ENCODE results near the gene WIPF3.

WIPF3 gene

DNA sequence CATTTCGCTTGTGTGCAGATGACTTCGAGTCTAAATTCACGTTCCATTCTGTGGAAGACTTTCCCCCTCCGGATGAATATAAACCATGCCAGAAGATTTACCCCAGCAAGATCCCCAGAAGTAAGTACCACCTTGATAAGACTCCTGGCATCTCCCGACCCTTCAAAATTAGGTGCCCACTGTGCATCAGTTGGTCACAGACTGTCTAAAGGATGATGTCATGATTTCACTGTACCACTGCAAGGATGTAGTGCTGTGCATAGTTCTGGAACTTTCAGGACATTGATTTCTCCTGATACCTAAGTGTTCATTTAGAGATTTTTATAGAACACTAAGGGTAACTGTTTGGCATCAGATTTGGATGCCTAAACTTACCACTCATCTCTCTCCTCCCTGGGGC, 83.0 kb downstream of the WIPF3 start:
- no peak for TF ChIP-seq GATA3 (IDR thresholded peaks at IDR 0.05; ENCODE audit: low read depth, low read length)
- no peak for TF ChIP-seq GATA2 (IDR thresholded peaks at IDR 0.05; ENCODE audit: low read depth, low read length)

GRCh38 chr7:29890251-29890650, 83.9 kb downstream of the WIPF3 start:
- TF ChIP-seq GATA2 (IDR thresholded peaks at IDR 0.05; ENCODE audit: low read depth, low read length), result peak; percentile 78
- no peak for TF ChIP-seq GATA3 (IDR thresholded peaks at IDR 0.05; ENCODE audit: low read depth, low read length)

- TF ChIP-seq GATA3 (IDR thresholded peaks at IDR 0.05; ENCODE audit: low read depth, low read length), result no peak
- TF ChIP-seq GATA2 (IDR thresholded peaks at IDR 0.05; ENCODE audit: low read depth, low read length), result no peak
Observed at GRCh38 chr7:29891766-29892165, 85.5 kb downstream of the WIPF3 start.

DNA sequence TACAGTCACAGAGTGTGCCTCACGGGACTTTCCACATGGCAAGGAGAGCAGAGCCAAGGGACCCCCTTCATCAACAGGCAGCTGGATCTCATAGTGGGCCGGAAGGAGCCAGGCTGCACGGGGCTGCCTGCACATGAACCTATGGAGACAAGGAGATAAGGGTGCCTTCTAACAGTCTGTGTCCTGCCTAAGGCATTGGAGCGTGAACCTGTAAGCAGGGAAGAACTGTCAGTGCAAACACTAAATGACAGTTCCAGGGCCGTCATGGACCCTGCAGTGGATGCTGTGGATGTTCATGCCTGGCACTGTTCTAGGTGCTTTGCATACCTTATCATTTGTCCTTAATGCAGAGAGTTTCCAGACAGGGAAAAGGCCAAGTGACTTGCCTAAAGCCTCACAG, 85.9 kb downstream of the WIPF3 start:
- TF ChIP-seq GATA2 (IDR thresholded peaks at IDR 0.05; ENCODE audit: low read depth, low read length) (no peak), GATA3 (IDR thresholded peaks at IDR 0.05; ENCODE audit: low read depth, low read length) (no peak)

GRCh38 chr7:29893351-29893965, 87.2 kb downstream of the WIPF3 start:
- TF ChIP-seq GATA3 (IDR thresholded peaks at IDR 0.05; ENCODE audit: low read depth, low read length), result no peak
- TF ChIP-seq GATA2 (IDR thresholded peaks at IDR 0.05; ENCODE audit: low read depth, low read length), result no peak

DNA sequence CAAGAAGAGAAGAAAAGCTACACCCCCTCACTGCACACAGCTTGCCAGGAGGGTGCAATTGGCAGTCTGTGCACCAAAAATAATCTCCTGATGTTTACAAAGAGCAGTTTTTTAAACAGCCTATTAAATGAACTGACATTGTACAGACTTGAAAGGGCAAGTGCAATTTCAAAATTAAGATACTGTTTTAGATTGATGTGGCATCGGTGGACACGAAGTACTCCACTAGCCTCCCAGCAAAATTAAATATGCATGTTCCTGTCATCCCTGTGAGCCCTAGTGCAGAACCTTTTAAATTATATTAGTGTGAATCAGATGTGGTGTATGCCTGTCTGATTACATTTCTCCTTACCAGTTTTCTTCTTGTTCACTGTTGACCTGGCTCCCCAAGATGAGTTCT, 87.9 kb downstream of the WIPF3 start:
- TF ChIP-seq GATA2 (IDR thresholded peaks at IDR 0.05; ENCODE audit: low read depth, low read length), result peak; percentile 68
- TF ChIP-seq GATA3 (IDR thresholded peaks at IDR 0.05; ENCODE audit: low read depth, low read length), result no peak

DNA sequence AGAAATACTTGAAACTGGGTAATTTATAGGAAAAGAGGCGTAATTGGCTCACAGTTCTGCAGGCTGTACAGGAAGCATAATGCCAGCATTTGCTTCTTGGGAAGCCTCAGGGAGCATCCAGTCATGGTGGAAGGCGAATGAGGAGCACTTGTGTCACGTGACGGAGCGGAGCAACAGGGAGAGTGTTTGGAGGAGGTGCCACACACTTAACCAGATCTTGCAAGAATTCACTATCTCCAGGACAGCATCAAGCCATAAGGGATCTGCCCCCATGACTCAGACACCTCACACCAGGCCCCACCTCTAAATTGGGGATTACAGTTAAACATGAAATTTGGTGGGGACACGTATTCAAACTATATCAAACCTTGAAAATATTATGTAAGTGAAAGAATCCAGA, 89.3 kb downstream of the WIPF3 start:
- TF ChIP-seq GATA3 (IDR thresholded peaks at IDR 0.05; ENCODE audit: low read depth, low read length), result no peak
- no peak for TF ChIP-seq GATA2 (IDR thresholded peaks at IDR 0.05; ENCODE audit: low read depth, low read length)

- TF ChIP-seq GATA3 (IDR thresholded peaks at IDR 0.05; ENCODE audit: low read depth, low read length), result no peak
- no peak for TF ChIP-seq GATA2 (IDR thresholded peaks at IDR 0.05; ENCODE audit: low read depth, low read length)
Observed at GRCh38 chr7:29896685-29897411, 90.5 kb downstream of the WIPF3 start.

GRCh38 chr7:29898301-29898700, 92.0 kb downstream of the WIPF3 start:
- TF ChIP-seq GATA2 (IDR thresholded peaks at IDR 0.05; ENCODE audit: low read depth, low read length) (no peak), GATA3 (IDR thresholded peaks at IDR 0.05; ENCODE audit: low read depth, low read length) (no peak)

DNA sequence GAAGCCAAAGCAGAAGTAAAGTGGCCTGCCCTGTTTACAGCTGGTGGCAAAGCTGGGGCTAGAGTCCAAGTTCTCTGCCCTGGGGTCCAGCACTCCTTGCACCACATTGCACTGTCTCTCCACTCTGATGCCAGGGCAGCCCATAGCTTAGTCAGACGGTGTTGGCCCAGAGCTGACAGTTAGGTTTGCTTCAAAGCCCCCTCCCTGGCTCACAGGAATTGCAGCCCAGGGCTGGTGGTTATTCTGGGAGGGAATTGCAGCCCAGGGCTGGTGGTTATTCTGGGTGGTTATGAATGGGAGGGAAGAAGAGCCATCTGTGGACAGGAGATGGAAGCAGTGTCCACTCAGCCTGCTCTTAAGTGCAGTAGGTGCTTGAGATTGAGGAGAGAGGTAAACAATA, 94.4 kb downstream of the WIPF3 start:
- no peak for TF ChIP-seq GATA3 (IDR thresholded peaks at IDR 0.05; ENCODE audit: low read depth, low read length)
- TF ChIP-seq GATA2 (IDR thresholded peaks at IDR 0.05; ENCODE audit: low read depth, low read length), result no peak

DNA sequence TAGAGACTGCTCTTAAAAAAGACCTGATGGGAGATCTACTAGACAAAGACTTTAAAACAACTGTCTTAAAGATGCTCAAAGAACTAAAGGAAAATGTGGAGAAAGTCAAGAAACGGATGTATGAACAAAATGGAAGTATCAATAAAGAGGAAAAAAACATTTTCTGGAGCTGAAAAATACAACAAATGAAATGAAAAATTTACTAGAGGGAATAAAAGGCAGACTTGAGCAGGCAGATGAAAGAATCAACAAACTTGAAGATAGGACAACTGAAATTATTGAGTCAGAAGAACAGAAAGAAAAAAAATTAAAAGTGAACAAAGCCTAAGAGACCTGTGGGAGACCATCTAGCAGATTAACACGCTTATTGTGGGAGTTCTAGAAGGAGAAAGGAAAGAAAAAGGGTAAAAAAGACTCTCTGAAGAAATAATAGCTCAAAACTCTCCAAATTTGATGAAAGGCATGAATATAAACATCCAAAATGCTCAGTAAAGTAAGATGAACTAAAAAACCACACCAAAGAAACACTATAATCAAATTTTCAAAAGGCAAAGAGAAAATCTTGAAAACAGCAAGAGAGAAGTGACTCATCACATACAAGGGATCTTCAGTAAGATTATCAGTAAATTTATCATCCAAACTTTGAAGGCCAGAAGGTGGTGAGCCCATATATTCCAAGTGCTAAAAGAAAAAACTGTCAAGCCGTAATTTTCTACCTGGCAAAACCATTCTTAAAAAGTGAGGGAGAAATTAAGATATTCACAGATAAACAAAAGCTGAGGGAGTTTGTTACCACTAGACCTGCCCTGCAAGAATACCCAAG, 100.1 kb downstream of the WIPF3 start:
- TF ChIP-seq GATA2 (IDR thresholded peaks at IDR 0.05; ENCODE audit: low read depth, low read length), result no peak
- TF ChIP-seq GATA3 (IDR thresholded peaks at IDR 0.05; ENCODE audit: low read depth, low read length), result no peak

- no peak for TF ChIP-seq GATA2 (IDR thresholded peaks at IDR 0.05; ENCODE audit: low read depth, low read length)
- no peak for TF ChIP-seq GATA3 (IDR thresholded peaks at IDR 0.05; ENCODE audit: low read depth, low read length)
Observed at GRCh38 chr7:29914180-29914579, 107.9 kb downstream of the WIPF3 start.

DNA sequence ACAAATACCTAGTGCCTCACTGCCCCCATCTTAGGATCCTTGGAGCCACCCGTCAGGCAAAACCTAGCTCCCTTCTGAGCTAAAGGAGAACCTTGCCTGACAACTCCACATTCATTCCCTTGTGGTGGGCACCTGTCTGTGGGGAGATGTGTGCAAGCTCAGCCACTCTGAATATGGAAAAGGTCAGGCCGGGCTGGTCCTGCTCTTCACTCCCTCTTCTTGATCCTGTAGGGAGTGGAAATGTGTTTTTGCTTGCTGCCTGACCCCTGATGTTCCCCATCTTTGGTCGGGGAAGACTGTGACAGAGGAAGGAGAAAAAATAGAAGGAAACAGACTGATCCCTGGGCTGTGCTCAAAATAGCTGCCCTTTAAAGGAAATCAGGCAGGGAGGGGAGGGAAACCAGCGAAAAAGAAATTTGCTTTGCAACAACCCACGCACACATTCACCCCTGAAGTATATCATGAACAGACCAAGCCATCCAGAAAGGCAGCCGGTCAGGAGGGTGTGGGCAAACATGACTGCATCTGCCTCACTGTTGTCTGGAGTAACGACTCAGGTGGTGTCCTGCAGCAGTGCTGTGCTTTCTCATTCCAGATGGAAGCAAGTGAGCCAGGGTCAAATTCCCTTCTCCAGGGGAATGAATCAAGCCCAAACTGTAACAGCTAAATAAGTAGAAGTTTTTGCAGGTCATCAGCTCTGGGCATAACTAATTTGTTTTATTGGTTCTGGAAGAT, 109.3 kb downstream of the WIPF3 start:
- TF ChIP-seq GATA3 (IDR thresholded peaks at IDR 0.05; ENCODE audit: low read depth, low read length) (no peak), GATA2 (IDR thresholded peaks at IDR 0.05; ENCODE audit: low read depth, low read length) (no peak)

GRCh38 chr7:29917641-29918040, 111.3 kb downstream of the WIPF3 start:
- TF ChIP-seq GATA3 (IDR thresholded peaks at IDR 0.05; ENCODE audit: low read depth, low read length), result no peak
- no peak for TF ChIP-seq GATA2 (IDR thresholded peaks at IDR 0.05; ENCODE audit: low read depth, low read length)
